ENCODE results near the gene OSTM1.

OSTM1 gene

DNA sequence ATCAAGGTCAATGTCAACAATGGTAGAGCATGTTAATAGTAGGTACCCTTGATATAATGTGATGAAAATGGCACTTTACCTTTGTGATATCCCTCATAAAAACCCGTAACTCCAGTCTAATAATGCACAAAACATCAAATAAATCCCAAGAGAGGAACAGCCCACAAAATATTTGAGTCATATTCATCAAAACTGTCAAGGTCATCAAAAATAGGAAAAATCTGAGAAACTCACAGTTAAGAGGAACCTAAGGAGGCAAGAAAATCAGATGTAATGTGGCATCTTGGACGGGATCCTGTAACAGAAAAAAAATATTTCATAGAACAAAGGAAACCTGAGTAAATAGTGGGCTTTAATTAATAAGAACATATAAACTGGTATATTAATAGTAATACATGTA is 25.5 kb upstream of the OSTM1 start:
- DNase-seq, result no peak

GRCh38 chr6:108097882-108098281 is 23.3 kb upstream of the OSTM1 start:
- DNase-seq, result no peak

GRCh38 chr6:108093781-108094300 is 19.3 kb upstream of the OSTM1 start:
- DNase-seq, result no peak

DNA sequence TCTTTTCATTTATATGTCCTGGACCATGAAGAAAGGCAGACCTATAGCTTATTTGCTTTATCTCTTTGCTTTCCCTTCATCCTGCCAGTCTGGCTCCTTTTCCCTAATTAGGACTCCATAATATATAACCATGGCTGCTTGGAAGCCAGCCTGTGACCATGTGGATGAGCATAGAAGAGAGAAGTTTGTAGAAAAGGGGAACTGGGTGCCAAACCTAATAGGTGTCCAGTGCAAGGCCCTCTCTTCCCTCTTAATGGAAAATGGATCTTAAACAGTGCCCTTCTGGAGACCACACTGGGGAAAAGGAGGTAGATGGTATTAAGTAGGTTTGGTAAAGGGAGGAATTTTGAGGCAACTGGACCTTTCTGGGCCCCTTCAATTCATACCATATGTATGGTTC is 16.7 kb upstream of the OSTM1 start:
- no peak for DNase-seq

GRCh38 chr6:108083349-108083748 is 8.8 kb upstream of the OSTM1 start:
- no peak for DNase-seq

DNA sequence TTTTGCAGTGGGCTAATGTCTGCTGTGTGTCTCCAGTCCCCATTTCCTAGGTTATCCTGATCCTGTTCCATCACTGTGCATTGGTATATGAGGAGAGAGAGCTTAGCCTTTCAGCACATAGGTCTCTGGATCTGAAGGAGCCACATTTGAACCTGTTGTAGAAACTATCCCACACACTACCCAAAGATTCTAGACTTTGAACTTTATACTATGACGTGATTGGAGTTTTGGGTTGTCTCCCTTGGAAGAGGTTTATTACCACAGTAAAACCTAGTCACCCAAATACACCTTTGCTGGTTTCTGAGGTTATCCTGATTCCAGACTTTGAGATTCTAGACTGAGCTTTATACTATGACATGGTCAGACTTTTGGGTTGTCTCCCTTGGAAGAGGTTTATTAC is 8.0 kb upstream of the OSTM1 start:
- DNase-seq, result no peak

- no peak for DNase-seq
These were observed 5.7 kb upstream of the OSTM1 start for GRCh38 chr6:108080010-108080780.

DNA sequence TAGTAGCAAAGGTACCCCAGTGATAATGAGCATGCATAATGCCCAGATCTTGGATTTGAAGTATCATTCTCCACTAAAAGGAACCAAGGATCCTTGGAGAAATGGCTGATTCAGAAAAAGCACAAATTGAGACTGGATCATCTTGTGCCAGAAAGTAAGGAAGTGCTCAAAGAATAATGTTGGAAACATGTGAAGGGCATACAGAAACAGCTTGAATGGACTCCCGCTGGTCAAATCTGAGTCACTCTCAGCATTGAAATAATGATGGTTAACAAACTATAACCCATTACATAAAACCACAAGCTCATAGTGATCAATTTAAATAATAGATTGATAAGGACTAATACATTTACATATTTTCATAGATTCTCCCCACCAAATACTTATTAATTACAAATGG is 3.6 kb upstream of the OSTM1 start:
- no peak for DNase-seq

- no peak for DNase-seq
These were observed 533 bp downstream of the OSTM1 start for GRCh38 chr6:108074057-108074358.

- DNase-seq, result no peak
These were observed 2.7 kb downstream of the OSTM1 start for GRCh38 chr6:108071736-108072276.

- DNase-seq, result peak; percentile 29
These were observed 5.9 kb downstream of the OSTM1 start for GRCh38 chr6:108068618-108069017.

DNA sequence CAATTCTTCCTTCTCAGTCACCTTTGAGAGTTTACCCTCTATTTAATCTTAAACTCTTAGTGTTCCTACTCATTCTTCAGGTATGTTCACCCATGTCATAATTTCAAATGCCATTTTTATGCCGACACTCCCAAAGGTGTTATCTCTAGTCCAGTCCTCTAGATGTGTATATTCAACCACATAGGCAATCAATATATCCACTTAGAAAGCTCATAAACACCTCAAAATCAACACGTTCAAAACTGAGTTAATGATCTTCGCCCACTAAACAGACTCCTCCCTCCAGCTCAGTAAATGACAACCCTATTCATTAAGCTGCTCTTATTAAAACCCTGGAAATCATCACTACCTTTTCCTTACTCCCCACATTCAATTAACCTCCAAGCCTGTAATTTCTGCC is 6.4 kb downstream of the OSTM1 start:
- no peak for DNase-seq

GRCh38 chr6:108052706-108053105 is 21.8 kb downstream of the OSTM1 start:
- no peak for DNase-seq

DNA sequence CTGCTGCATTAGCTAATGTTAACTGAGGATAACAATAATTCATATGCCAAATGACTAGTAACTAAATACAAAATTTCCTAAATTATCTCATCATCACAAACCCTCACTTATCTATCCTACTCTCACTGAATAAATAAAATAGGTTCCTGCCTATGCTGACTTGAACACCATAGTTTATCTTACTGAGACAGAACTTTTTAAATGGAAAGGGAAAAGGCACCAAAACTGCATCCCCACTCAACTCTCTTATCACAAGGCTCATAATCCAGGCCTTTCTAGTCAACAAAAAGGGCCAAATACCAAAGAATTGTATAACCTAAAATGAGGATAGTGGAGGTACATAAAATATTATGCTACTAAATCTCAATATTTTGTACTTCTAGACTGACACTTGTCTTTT is 23.1 kb downstream of the OSTM1 start:
- no peak for DNase-seq

- no peak for DNase-seq
These were observed 34.9 kb downstream of the OSTM1 start for GRCh38 chr6:108039681-108040080.

- DNase-seq, result no peak
These were observed 37.7 kb downstream of the OSTM1 start for GRCh38 chr6:108036884-108037283.

DNA sequence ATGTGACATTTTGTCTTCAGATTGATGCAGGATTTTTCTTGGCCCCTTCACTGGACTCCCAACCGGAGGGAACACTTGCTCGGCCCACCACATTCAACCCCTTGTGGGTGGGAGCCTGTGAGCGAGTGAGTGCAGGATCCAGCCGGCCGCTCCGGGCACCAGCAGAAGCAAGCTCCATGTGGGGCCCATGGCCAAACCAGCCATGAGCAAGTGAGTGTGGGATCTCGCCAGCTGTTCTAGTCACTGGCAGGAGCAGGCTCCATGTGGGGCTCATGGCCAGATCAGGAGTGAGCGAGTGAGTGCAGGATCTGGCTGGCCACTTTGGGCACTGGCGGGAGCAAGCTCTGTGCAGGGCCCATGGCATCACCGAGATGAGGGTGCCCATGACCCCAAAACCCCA is 42.6 kb downstream of the OSTM1 start:
- DNase-seq, result no peak

DNA sequence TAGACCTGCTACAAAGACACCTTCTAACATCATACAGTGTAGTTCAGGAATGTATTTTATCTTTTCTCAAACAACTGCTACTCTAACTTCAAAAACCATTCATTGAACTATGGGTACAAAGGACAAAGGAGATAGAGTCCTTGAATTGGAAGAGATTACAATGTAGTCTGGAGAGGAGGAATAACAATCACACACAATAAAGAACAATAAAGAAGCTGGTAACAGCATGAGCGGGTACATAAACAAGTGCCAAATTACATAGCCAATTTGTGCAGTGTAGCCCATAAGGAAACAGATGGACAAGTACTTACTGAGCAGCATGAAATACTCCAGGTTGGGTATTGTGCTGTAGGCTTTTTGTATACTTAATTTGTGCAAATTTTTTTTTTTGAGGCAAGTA is 44.3 kb downstream of the OSTM1 start:
- DNase-seq, result no peak

GRCh38 chr6:108029226-108029921 is 45.2 kb downstream of the OSTM1 start:
- no peak for DNase-seq

DNA sequence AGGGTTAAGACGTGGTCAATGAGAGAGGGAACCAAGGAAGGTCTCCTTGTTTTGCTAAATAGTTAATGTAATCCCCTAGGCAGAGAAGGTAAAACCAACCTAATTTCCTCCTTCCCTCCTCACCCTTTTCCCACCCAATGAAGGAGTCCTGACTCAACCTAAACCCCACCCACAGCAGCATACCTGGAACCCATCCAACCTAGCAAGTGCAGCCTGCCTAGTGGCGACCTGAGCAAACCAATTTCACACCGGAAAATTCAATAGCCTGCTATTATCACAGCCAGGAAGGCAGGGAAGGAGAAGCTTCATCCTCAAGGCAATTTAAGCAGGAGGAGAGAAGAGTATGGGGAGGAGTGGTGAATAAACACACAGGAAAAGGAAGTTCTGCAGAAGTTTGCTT is 46.9 kb downstream of the OSTM1 start:
- DNase-seq, result no peak

- no peak for DNase-seq
These were observed 47.5 kb downstream of the OSTM1 start for GRCh38 chr6:108027056-108027455.

DNA sequence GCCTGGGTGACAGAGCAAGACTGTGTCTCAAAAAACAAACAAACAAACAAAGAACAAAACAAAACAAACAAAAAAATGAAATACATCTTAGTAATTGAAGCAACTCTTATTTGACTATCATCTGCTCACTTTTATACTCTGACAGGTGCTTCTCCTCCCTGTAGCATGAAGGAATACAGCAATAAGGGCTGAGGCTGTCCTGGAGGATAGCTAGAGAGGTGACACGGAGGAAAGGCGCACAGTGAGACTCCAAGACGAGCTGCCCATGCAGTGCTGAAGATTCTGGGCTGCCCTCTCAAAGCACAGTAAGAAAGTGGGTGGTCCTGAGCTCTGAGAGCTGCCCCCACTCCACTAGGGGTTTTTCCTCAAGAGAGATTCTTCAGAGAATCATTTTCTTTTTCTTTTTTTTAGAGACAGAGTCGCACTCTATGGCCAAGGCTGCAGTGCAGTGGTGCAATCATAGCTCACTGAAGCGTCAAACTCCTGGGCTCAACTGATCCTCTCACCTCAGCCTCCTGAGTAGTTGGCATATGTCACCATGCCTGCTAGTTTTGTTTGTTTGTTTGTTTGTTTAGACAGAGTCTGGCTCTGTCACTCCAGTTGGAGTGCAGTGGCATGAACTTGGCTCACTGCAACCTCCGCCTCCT is 50.0 kb downstream of the OSTM1 start:
- DNase-seq, result no peak

GRCh38 chr6:108020472-108021116 is 53.9 kb downstream of the OSTM1 start:
- DNase-seq, result no peak

Measured in CD4-positive, alpha-beta T cell treated with Interleukin-10 for 1 hour (primary cell).